HG03469 (cell line): ENCODE data around the gene TSC22D2.
"Not testable (repeated sequence)": the region's sequence is repeated elsewhere in the genome, so short reads cannot be mapped to it uniquely, and the experiment has no call there.

Source experiments
- ATAC-seq: cut with Tn5 transposase; IDR thresholded peaks from one replicate; pipeline ENCODE4 v1.9.1; 2021; ENCODE audit warnings: mild to moderate bottlenecking, moderate library complexity, moderate number of reproducible peaks; ENCODE audit not compliant: unreplicated experiment

Gene TSC22D2

DNA sequence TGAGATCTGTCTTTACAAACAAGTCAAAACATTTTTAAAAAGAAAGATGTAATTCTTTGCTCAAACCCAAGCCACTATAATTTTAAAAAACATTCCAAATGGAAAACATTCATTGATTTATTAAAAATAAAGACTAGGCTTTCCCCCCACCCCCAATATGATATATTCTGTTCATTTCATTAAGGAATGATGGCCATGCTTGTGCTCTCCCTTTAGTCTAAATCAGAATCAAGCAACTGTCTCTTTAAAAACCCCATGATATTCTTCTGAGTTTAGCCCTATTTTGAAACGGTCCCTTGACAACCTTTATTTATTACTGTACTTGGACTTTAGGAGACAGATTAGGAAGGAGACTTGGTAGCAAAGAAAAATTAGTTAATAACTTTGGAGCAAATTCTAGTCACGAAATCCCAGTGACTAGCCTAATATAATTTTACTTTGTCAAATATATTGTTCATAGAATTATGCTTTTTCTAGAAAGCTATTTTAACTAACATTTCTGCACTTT is 38.4 kb downstream of the TSC22D2 start:
- no peak for ATAC-seq

DNA sequence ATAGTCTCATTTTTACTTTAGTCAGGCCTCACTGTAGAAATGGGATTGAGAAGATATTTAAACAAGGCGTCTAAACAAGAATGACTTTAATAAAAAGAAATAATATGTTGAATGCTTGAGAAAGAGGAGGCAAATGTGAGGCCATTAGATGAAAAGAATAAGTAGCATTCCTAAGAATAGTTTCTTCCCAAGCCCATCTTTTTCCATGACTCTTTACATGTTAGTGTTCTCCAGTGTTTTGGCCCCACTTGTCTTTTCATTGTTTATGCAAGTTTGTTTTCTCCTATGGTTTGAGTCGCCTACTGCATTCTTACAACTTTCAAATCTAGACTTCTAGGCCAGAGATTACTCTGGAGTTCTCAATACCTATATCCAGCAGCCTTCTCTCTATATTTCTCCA is 39.0 kb downstream of the TSC22D2 start:
- no peak for ATAC-seq

DNA sequence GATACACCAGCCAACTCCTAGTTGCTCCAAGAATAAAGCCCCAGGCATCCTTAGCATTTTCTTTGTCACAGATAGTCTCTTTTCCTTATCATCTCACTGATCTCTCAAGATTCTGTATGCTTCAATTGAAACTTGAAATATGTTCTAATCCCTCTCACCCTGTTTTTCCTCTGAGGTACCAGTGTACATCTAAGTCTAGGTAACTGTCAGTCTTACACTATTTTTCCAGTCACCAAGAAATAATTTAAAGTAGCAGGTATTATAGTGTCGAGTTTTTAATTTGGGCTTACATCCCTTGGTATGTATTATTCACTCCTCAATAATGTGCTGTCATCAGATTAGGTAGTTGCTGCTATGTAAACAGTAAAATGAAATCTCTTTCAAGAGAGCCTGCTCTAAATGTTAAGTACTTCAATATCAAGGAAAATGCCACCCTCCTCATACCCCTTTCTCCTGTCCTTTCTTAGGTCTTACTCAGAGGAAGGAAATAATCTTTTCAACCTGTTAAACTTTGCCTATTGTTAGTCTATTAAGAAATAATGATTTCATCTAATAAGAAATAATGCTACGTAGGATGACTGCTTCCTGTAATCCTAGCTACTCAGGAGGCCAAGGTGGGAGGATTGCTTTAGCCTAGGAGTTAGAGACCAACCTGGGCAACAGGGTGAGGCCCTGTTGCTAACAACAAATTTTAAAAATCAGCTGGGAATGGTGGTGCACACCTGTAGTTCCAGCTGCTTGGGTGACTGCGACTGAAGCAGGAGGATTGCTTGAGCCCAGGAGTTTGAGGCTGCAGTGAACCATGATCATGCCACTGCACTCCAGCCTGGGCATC is 39.8 kb downstream of the TSC22D2 start:
- ATAC-seq, result no peak

DNA sequence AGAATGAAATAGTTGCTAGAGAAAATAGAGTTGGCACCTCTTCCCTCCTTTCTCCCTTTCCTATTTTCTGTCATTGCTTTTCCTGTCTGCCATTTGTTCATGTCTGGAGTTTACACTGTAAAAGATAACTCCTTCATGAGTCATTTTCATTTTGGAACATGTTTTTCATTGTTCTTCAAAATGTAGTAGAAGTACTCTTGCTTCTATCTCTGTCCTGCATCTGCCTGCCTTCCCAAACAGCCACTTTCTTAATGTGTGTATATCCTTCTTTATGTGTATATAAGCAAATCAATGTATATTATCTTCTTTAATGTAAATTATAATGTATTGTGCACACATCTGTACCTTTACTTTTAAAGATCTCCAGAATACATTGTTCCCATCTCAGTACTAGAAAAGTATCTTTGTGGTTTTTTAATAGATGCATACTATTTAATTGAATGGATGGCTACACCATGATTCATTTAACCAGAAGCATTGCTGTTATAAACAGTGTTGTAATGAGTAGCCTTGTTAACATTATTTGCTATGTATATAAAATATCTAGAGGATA is 41.1 kb downstream of the TSC22D2 start:
- no peak for ATAC-seq

DNA sequence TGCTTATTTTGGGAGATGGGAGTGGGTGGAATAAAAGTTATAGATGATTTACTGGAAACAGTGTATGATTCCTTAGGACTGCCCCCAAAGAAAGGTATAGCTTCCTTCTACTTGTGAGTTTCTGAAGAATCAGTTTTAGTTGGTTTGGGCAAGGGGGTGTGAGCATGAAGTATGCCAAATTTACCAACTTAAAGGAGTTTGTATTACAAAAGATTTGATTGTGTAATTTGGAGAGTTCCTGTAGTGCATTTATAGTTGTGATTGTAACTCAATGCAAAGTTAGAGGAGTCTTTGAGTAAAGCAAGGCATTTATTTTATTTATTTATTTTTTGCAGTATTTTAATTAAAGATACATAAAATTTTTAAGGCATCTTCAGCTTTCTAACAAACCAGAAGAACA is 42.8 kb downstream of the TSC22D2 start:
- ATAC-seq, result no peak

DNA sequence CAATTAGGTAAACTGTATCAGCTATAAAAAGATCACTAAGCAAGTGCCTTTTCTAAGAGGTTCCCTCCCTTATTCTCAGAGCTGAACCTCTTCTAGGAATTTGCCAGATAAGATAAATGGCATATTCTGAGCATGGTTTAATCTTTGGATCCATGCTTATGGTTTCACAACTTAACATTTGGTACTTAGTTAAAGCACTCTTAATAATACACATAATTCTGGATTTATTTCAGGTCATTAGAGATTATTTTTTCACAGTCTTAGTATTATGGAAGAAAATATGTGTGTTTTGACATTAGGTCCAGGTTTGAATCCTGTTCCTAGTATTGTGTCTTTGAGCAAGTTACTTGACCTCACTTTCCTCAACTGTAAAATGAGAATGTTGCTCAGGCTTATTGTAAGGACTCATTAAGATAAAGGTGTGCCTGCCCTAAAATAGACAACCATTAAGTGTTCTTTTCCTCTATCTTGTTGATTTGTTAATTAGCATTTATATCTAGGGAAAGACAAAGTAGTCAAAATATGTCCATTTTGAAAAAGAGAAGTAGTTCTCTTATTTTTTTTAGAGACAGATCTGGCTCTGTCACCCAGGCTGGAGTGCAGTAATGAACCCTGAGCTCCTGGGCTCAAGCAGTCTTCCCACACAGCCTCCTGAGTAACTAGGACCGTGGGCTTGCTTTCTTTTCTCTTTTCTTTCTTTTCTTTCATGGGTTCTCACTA is 43.4 kb downstream of the TSC22D2 start:
- no peak for ATAC-seq

DNA sequence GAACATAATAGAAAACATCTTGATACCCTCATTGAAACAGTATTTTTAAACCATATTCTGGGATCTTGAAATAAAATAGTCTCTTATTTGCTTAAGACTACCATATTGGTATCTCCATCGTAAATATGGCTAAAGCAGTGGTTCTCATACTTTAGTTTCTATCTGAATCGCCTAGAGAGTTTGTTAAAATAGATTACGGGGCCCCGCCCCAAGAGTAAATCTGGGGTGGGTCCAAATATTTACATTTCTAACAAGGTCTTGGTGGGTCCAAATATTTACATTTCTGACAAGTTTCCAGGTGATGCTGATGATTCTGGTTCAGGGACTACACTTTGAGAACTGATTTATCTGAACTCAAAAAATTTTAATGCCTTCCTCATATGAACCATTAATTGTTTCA is 45.3 kb downstream of the TSC22D2 start:
- ATAC-seq, result no peak

DNA sequence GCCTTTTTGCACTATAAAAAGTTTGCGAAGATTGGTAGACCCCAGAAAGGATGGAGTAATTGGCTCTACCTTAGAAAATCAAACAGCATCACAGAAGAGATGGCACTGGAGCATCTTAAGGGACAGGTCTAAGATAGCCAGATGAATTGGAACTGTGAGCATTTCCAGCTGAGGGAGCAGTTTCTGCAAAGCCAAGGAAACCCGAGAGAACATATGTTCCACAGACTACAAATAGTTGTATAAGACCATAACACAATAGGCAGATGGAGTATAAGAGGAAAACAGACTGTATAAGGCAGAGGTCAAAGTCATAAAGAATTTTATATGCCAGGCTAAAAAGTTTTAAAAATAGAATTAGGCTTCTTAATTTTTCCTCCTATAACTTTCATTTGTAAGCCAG is 46.0 kb downstream of the TSC22D2 start:
- no peak for ATAC-seq

DNA sequence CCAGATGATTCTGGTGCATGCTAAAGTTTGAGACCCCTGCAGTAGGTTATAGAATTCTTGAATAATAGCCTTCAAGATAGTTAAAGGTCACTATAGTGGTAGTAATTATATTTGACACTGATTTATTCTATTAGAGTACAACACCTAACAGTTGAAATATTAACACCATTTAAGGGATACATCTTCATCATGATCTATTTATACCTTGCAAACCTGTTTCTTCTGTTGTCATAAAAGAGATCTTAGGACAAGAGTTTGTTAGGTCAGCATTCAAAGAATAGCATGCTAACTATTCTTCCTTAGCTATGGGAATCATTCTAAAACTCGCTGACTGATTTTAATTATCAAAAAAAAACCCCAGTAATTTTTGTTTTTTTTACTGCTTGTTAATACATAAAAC is 46.5 kb downstream of the TSC22D2 start:
- ATAC-seq, result no peak

DNA sequence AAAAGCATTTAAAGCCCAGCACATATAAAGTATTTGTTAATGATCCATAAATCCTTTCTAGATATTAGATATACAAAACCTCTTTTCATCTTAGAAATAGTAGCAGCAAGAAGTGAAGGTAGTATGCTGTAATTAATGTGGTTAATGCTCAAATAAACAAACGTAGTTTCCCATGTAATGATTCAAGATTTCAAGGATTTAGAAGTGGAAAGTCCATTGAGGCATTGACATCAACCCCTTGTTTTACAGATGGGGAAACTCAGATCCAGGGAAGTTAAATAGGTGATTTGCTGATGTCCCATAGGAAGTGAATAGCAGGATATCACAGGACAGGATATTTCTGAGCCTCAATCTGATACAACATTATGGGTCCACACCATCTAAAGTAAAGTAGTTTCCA is 47.2 kb downstream of the TSC22D2 start:
- no peak for ATAC-seq

DNA sequence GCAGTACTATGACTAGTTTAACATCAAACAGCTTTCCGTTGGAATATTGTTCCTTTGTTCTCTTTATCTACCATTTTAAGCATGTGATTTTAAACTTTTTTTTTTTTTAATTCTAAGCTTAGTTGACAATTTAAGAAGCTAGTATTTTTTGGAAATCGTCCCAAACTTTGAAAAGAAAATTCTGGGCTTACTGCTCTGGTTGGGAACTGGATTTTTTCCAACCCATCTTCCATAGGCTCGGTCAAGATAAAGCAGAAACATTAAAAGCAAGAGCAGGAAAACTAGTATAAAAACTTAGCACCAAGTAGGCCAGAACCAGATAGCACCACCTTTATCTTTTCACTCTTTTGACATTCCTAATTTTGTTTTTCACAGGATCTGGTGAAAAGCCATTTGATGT is 49.9 kb downstream of the TSC22D2 start:
- ATAC-seq, result no peak

DNA sequence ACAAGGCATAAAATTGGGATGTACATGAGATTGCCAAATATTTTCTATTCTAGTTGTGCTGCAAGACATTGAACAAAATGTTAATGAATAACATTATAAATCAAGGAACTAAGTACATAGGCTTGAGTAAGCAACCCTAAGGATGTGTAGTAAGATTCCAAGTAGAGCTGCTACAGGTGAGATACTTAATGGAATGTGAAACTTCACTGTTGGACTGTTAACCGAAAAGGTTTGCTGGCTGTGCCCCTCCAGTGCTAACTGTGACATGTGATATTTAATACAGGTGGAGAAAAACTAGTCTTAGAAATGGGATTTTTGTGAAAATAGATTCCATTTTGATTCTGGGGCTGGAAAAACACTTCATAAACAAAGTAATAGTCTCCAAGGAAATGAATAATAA is 52.4 kb downstream of the TSC22D2 start:
- ATAC-seq, result no peak

DNA sequence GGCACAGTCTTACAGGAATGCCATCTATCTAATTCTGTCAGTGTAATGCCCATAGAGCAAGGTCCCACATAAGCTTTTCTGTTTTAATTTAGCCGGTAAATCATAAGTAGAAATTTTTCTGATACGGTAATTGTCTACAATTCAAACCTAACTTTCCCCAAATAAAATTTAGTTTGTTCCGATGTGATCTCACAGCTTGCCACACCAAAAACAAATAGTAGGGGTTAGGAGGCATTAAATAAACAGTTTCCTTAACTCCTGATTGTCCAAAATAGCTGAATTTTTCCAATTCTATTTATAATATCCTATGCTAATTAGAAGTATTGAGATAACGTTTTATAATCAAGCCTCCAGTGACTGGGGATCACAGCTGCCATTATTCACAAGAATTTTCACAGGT is 53.3 kb downstream of the TSC22D2 start:
- ATAC-seq, result no peak

DNA sequence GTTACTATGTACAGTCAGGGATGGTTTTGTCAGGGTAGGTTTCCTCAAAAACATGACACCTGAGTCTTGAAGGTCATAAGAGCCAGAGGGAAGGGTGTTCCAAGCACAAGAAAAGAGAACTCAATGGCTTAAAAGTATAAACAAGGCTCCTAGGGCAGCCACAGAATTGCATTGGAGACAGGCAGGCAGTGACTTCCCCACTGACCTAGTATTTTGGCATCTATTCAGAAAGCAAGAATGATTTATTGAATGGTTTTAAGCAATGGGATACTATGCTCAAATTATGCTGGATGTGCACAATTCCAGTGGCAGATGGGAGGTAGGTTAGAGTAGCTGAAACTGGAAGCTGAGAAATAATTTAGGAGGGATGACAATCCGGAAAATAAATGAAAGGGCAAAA is 54.0 kb downstream of the TSC22D2 start:
- no peak for ATAC-seq

DNA sequence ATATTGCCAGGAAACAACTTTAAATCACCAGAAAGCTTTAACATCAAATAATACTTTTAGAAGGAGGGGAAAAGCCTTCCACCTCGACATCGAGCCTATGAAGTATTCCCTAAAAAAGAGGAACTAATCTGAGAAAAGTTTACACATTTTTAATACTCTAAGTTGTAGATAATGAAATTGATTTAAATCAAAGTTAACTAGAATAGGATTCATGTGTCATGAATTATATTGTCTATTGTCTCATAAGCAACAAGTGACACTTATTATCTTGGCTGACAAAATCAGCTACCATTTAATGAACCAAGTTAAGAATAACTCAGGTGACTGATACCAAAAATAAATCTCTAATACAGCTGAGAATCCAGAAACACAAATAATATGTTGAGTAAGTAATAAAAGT is 56.6 kb downstream of the TSC22D2 start:
- ATAC-seq, result no peak

DNA sequence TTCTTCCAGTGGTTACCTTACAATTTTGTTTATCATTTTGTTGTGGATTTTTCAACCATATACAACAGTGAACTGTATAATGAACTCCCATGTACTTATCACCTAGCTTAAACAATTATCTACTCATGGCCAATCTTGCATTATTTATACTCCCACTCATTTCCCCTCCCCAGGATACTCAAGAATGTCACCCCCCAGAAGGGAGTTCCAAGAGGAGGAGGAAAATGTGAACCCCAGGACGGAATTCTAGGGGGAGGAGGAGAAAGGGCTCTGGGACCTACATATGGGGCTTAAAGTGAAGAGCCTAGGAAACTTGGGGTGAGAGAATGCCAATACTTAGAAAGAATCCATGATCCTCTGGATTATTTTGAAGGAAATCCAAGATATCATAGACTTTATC is 59.3 kb downstream of the TSC22D2 start:
- no peak for ATAC-seq

DNA sequence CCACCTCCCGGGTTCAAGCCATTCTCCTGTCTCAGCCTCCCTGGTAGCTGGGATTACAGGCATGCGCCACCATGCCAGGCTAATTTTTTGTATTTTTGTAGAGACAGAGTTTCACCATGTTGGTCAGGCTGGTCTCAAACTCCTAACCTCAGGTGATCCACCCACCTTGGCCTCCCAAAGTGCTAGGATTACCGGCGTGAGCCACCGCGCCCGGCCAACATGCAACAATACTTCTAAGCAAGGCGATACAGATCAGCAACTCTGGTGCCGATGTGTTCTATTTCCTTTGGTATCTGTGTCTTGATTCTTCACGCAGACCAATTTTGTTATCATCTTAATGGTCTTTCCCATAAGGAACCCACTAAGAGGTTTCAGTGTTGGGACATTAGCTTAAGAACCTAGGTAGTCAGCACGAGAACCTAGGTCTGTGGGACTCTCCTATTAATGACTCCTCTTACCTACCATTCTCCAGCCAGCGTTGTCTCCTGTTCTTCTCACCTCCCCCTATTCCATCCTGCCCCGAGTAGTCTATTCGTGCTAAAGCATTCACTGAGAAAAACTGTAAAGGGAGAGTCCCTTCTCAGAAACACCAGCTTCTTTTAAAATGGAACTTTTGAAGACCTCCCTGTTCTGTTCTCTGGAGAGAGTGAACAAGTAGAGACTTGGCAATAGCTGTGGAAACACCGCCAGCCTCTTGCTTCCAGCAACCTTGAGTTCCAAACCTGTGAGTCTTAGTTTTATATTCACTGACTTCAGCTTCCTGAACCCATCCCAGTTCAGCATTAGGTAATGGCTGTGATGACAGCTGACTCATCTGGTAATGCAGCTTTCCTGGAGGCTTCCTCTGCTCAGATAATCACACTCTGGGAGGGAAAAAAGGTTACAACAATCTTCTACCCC is 61.2 kb downstream of the TSC22D2 start:
- ATAC-seq, result no peak

DNA sequence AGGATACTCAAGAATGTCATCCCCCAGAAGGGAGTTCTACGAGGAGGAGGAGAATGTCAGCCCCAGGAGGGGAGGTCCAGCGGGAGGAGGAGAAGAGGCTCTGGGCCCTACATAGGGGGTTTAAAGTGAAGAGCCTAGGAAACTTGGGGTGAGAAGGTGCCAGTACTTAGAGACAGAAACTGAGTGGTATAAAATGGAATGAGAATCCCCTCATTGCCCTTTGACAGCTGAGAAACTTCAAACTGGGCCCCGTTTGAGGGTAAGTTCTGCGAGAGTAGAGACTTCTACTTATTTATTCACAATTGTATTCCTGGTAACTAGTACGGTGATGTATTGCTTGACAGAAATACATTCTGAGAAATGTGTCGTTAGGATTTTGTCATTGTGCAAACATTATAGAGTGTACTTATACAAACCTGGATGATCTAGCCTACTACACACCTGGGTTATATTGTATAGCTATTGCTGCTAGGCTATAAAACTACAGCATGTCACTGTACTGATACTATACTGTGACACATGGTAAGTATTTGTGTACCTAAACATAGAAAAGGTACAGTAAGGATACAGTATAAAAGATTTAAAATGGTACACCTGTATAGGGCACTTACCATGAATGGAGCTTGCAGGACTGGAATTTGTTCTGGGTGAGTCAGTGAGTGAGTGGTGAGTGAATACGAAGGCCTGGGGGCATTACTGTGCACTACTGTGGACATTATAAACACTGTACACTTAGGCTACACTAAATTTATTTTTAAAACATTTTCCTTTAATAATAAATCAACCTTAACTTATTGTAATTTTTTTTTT is 62.0 kb downstream of the TSC22D2 start:
- ATAC-seq, result no peak

DNA sequence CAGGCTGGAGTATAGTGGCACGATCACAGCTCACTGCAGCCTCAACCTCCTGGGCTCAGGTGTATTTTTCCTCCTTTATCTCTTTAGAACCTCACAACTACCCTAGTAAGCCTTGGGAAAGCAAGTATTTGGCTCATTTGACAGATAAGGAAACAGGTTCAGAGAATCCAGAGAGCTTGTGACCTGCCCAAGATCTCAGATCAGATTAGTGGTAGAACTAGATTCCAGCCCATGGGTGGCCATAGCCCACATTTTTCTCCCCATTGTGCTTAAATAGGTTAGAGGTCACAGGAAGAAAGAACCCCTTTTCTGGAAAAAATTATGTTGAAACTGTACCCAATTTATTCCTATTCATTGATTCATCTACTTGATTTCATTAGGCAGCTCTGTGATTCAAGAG is 64.3 kb downstream of the TSC22D2 start:
- no peak for ATAC-seq

DNA sequence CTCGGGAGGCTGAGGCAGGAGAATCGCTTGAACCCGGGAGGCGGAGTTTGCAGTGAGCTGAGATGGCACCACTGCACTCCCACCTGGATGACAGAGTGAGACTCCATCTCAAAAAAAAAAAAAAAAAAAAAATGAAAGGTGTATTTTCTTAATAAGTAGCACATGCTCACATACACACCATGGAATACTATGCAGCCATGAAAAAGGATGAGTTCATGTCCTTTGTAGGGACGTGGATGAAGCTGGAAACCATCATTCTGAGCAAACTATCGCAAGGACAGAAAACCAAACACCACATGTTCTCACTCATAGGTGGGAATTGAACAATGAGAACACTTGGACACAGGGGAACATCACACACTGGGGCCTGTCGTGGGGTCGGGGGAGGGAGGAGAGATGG is 65.1 kb downstream of the TSC22D2 start:
- ATAC-seq, result not testable (repeated sequence)
